GM18909 (cell line): ENCODE data around the gene SNX9.
A peak's percentile ranks its signal among the peaks of the same experiment; 100 is the strongest.

ENCODE experiments used
- ATAC-seq: cut with Tn5 transposase; IDR thresholded peaks from one replicate; pipeline ENCODE4 v1.9.1; 2021; ENCODE audit warnings: mild to moderate bottlenecking; ENCODE audit not compliant: unreplicated experiment, poor library complexity

SNX9 gene

GRCh38 chr6:157800420-157801237 lies 22.4 kb upstream of the SNX9 start:
- peak; percentile 96 for ATAC-seq

- no peak for ATAC-seq
Observed at GRCh38 chr6:157804448-157805327, 18.4 kb upstream of the SNX9 start.

- no peak for ATAC-seq
Observed at GRCh38 chr6:157806131-157806855, 16.8 kb upstream of the SNX9 start.

- ATAC-seq: no peak
Observed at GRCh38 chr6:157806856-157807215, 16.2 kb upstream of the SNX9 start.

- ATAC-seq: no peak
Observed at GRCh38 chr6:157808405-157808950, 14.6 kb upstream of the SNX9 start.

GRCh38 chr6:157809613-157810012 lies 13.4 kb upstream of the SNX9 start:
- no peak for ATAC-seq

- no peak for ATAC-seq
Observed at GRCh38 chr6:157811137-157811475, 11.9 kb upstream of the SNX9 start.

GRCh38 chr6:157811476-157812173 lies 11.4 kb upstream of the SNX9 start:
- no peak for ATAC-seq

GRCh38 chr6:157812425-157813171 lies 10.4 kb upstream of the SNX9 start:
- ATAC-seq: no peak

GRCh38 chr6:157813191-157813590 lies 9.9 kb upstream of the SNX9 start:
- no peak for ATAC-seq

GRCh38 chr6:157813750-157814455 lies 9.1 kb upstream of the SNX9 start:
- ATAC-seq: no peak

GRCh38 chr6:157814883-157815282 lies 8.2 kb upstream of the SNX9 start:
- ATAC-seq: peak; percentile 71

GRCh38 chr6:157821342-157822033 lies 1.6 kb upstream of the SNX9 start:
- no peak for ATAC-seq

GRCh38 chr6:157822245-157823000 lies 623 bp upstream of the SNX9 start:
- ATAC-seq: peak; percentile 19

GRCh38 chr6:157823528-157824370 lies 703 bp downstream of the SNX9 start:
- ATAC-seq: peak; percentile 58

- no peak for ATAC-seq
Observed at GRCh38 chr6:157825243-157825904, 2.3 kb downstream of the SNX9 start.
